ENCODE data around the gene RABGGTB.
"Not testable (repeated sequence)": the region's sequence is repeated elsewhere in the genome, so short reads cannot be mapped to it uniquely, and the experiment has no call there.

RABGGTB gene
- total RNA-seq, result 219 to 222 reads per million in 2 donors

GRCh38 chr1:75785983-75786853, at the start of gene RABGGTB:
Gene RABGGTB (plus strand): TSS chr1:75786256. CDS start chr1:75786272, 16 bp downstream.
- peak; percentile 78 to 96 (median 89) for DNase-seq

- no peak for DNase-seq
These were observed 43.9 kb upstream of the RABGGTB start for GRCh38 chr1:75742047-75742625.

DNA sequence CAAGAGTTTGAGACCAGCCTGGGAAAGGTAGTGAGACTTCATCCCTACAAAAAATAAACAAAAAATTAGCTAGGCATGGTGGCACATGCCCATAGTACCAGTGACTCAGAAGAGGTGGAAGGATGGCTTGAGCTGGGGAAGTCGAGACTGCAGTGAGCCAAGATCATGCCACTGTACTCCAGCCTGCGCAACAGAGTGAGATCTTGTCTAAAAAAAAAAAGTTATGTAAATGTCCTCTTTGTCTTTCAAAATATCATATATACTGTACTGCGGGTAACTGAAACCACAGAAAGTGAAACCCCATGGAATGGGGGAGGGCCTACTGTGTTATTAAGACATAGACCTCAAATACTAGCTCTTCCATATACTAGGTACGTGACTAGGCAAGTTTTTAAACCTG, 40.8 kb upstream of the RABGGTB start:
- peak in 1 of 5 experiments; percentile 43 for DNase-seq

DNA sequence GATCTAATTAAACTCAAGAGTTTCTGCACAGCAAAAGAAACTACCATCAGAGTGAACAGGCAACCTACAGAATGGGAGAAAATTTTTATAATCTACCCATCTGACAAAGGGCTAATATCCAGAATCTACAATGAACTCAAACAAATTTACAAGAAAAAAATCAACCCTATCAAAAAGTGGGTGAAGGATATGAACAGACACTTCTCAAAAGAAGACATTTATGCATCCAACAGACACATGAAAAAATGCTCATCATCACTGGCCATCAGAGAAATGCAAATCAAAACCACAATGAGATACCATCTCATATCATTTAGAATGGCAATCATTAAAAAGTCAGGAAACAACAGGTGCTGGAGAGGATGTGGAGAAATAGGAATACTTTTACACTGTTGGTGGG, 28.8 kb upstream of the RABGGTB start:
- not testable (repeated sequence) for DNase-seq

- not testable (repeated sequence) for DNase-seq
These were observed 27.5 kb upstream of the RABGGTB start for GRCh38 chr1:75758543-75758942.

DNA sequence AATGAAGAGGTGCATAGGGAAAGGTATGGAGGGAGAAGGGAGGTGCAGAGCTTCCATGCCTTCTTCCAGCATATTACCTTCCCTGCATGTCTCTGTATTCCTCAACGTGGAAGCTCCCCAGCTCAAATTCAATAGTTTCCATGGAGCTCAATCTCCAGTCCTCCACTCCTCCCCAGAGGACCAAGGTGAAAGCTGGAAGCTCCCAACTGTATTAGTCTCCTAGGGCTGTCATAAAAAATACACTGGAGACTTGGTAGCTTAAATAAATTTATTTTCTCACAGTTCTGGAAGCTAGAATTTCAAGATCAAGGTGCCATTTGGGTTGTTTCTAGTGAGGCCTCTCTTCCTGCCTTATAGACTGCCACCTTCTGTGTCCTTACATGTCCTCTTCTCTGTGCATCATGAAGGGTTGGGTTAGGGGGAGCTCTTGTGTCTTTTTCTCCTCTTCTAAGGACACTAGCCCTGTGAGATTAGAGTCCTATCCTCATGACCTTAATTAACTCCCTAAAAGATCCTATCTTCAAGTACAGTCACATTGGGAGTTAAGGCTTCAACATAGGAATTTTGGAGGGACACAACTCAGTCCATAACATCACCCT, 21.9 kb upstream of the RABGGTB start:
- no peak for DNase-seq

GRCh38 chr1:75765697-75766355, 20.2 kb upstream of the RABGGTB start:
- DNase-seq, result no peak

GRCh38 chr1:75768016-75768415, 18.0 kb upstream of the RABGGTB start:
- no peak for DNase-seq

- DNase-seq, result no peak
These were observed 15.3 kb upstream of the RABGGTB start for GRCh38 chr1:75770761-75771160.

DNA sequence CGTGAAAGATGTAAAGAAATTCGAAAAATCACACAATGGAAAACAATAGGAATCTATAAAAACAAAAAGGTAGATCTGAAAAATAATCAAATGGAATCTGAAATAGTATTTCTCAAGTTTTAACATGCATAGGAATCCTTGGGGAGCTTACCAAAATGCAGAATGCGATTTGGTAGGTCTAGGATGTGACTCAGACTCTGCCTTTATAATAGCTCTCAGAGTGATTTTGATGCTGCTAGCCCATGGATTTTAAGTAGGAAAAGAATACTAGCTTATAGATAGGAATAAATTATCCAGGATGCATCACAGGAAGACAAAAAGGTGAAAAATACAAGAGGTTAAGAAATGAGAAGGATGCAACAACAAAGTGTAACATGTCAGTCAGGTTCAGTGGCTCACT, 14.1 kb upstream of the RABGGTB start:
- DNase-seq, result no peak

DNA sequence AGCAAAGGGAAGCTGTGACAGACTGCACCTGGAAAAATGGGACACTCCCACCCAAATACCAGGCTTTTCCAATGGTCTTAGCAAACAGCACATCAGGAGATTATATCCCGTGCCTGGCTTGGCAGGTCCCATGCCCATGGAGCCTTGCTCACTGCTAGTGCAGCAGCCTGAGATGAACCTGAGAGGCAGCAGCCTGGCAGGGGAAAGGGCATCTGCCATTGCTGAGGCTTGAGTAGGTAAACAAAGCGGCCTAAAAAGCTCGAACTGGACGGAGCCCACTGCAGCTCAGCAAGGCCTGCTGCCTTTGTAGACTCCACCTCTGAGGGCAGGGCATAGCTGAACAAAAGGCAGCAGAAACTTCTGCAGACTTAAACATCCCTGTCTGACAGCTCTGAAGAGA, 8.2 kb upstream of the RABGGTB start:
- DNase-seq, result not testable (repeated sequence)

DNA sequence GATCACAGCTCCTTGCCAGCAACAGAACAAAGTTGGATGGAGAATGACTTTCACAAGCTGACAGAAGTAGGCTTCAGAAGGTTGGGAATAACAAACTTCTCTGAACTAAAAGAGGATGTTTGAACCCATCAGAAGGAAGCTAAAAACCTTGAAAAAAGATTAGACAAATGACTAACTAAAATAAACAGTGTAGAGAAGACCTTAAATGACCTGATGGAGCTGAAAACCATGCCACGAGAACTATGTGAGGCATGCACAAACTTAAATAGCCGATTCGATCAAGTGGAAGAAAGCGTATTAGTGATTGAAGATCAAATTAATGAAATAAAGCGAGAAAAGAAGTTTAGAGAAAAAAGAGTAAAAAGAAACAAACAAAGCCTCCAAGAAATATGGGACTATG, 7.4 kb upstream of the RABGGTB start:
- DNase-seq, result not testable (repeated sequence)

DNA sequence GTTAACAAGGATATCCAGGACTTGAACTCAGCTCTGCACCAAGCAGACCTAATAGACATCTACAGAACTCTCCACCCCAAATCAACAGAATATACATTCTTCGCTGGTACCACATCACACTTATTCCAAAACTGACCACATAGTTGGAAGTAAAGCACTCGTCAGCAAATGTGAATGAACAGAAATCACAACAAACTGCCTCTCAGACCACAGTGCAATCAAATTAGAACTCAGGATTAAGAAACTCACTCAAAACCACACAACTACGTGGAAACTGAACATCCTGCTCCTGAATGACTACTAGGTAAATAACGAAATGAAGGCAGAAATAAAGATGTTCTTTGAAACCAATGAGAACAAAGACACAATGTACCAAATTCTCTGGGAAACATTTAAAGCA, 5.9 kb upstream of the RABGGTB start:
- peak in 1 of 5 experiments; percentile 57 for DNase-seq

- not testable (repeated sequence) for DNase-seq
These were observed 2.1 kb upstream of the RABGGTB start for GRCh38 chr1:75783920-75784319.

DNA sequence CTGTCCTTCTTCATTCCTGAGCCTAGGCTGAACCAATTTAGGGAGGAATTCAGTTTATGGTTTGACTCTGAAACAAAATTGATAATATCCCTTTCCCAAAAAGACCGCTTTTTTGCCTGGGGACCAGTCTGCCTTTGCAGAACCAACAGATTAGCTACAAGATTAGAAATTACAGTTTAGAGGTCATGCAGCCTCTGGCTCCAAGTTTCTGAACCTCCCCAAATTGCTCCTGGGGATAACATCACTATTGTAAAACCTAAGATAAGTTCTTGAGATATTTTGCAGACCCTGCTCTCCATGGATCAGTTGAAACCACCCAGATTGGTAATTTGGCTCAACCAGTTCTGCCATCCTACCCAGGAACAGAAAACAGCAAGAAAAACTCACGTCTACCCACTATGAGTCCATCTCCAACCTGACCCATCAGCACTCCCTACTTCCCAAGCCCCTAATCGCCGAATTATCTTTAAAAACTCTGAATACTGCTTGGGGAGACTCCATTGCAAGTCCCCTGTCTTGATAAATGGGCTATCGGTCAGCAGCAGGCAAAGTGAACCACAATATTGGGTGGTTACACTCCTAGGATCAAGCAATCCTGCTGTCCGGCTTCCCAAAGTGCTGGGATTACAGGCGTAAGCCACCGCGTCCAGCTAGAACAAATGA, 605 bp upstream of the RABGGTB start:
- DNase-seq, result no peak

- peak in 1 of 5 experiments; percentile 27 for DNase-seq
These were observed 941 bp downstream of the RABGGTB start for GRCh38 chr1:75786901-75787493.

- DNase-seq, result peak in 1 of 5 experiments; percentile 34
These were observed 1.5 kb downstream of the RABGGTB start for GRCh38 chr1:75787524-75787923.

DNA sequence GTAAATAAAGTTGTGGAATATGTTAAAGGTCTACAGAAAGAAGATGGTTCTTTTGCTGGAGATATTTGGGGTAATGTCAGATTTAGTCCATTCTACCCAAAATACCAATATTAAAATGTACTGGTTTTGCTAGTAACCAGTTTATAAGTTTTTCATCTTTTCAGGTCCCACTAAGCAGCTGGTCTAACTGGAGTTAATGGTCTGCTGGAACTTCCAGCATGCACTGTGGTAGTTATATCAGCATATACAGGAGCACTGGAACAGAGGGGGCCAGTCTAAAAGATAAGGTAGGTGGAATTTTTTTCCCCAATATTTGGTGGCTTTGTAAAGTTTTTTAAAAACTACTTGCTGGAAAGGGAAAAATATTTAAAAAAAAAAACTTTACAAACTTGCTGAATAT, 3.9 kb downstream of the RABGGTB start:
- no peak for DNase-seq

DNA sequence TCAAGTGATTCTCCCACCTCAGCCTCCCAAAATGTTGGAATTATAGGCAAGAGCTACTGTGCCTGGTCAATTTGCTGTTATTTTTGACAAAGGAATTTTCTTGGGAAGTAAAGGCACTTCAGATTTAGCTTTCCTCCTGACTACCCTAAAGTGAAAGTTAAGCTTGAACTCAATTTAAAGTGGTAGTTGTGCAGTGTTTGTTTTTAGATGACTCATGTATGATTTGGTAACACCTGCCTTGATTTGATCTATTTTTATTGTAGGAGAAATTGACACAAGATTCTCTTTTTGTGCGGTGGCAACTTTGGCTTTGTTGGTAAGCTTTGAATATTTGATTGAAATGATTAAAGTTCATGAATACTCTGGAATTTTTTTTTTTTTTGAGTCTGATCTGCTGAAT, 5.0 kb downstream of the RABGGTB start:
- peak in 1 of 5 experiments; percentile 27 for DNase-seq

GRCh38 chr1:75792091-75792490, 6.0 kb downstream of the RABGGTB start:
- DNase-seq, result no peak

DNA sequence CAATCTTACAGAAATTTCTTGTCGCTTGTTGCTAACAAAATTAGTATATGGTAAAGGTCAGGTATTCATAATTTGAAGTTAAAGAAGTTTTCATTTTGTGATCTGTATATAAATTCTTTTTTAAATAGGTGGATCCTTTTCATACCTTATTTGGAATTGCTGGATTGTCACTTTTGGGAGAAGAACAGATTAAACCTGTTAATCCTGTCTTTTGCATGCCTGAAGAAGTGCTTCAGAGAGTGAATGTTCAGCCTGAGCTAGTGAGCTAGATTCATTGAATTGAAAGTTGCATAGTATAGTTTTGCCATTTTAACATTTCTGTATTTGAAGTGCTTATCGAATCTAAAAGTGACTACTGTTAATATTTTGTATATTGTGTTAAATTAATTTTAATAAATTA, 8.3 kb downstream of the RABGGTB start:
- no peak for DNase-seq

DNA sequence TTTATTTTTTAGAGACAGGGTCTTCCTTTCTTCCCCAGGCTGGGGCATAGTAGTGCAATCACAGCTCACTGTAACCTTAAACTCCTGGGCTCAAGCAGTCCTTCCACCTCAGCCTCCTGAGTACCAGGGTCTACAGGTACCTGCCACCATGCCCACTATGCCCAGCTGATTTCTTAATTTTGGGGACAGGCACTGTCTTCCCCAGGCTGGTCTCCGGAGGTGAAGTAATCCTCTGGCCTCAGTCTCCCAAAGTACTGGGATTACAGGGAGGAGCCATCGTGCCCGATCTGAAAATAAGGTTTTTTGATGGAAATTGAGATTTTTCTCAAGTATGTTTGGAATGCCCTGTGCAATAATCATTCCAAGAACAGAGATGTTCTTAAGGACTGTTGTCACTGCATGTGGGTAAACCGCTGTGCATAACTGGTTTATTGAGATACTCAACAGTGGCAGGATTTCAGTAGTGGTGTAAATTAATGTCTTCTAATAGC, 9.7 kb downstream of the RABGGTB start:
- DNase-seq, result no peak

Measured in T-helper 2 cell (primary cell).